Fibroblast of the aortic adventitia (primary cell): ENCODE measurements around the gene EXOC4. TPM values are rescaled to one million over a fixed set of nuclear protein-coding genes. Genes with fewer than 3 reads are reported as not detected.
"Not testable (repeated sequence)": the region's sequence is repeated elsewhere in the genome, so short reads cannot be mapped to it uniquely, and the experiment has no call there.

Source experiments
- DNase-seq: peaks from one replicate; pipeline ENCODE4 v3.0.0-alpha.2; 2010; ENCODE audit warnings: low read depth
- H3K4me3 ChIP-seq: 2 replicates; pipeline ENCODE4 v1.5.1; 2011; ENCODE audit warnings: low read depth, mild to moderate bottlenecking, control low read depth, low read length, moderate library complexity
- CTCF ChIP-seq: IDR thresholded peaks from 2 replicates; pipeline ENCODE4 v1.5.1; 2011; ENCODE audit warnings: mild to moderate bottlenecking, low read length, control low read depth, inconsistent platforms; ENCODE audit not compliant: insufficient read depth
- total RNA-seq: library from RNA; depleted of rRNA; stranded (reverse); fragments of >200 nt; gene quantifications from 2 replicates; pipeline ENCODE4 v1.2.3, GENCODE V29; 2012; ENCODE audit warnings: low replicate concordance

EXOC4 gene
- total RNA-seq, 1 donor: 105 TPM

- no peak overlapping the region for H3K4me3 ChIP-seq
- TF ChIP-seq CTCF: no peak
- no peak for DNase-seq
Observed at GRCh38 chr7:133993547-133993946, 740.7 kb downstream of the EXOC4 start.

- H3K4me3 ChIP-seq, DNase-seq: not testable (repeated sequence)
Observed at GRCh38 chr7:133994100-133994499, 741.2 kb downstream of the EXOC4 start.

GRCh38 chr7:133997463-133997862 lies 744.6 kb downstream of the EXOC4 start:
- no peak for DNase-seq
- no peak overlapping the region for H3K4me3 ChIP-seq
- no peak for TF ChIP-seq CTCF

- no peak for DNase-seq
- no peak overlapping the region for H3K4me3 ChIP-seq
- no peak for TF ChIP-seq CTCF
Observed at GRCh38 chr7:133999178-133999577, 746.3 kb downstream of the EXOC4 start.

- no peak overlapping the region for H3K4me3 ChIP-seq
- no peak for DNase-seq
- TF ChIP-seq CTCF: no peak
Observed at GRCh38 chr7:134004829-134005505, 752.1 kb downstream of the EXOC4 start.

GRCh38 chr7:134009314-134010110 lies 756.6 kb downstream of the EXOC4 start:
- no peak for TF ChIP-seq CTCF
- H3K4me3 ChIP-seq: no peak overlapping the region
- DNase-seq: no peak

- no peak for DNase-seq
- no peak for TF ChIP-seq CTCF
Observed at GRCh38 chr7:134013249-134013648, 760.4 kb downstream of the EXOC4 start.

More at GRCh38 chr7:134013249-134013648, 760.4 kb downstream of the EXOC4 start:
- H3K4me3 ChIP-seq: no peak overlapping the region
